A549 (cell line): ENCODE results near the gene MYO3A. TPM values are rescaled to one million over a fixed set of nuclear protein-coding genes. Genes with fewer than 3 reads are reported as not detected.
"Not testable (repeated sequence)": the region's sequence is repeated elsewhere in the genome, so short reads cannot be mapped to it uniquely, and the experiment has no call there.

ENCODE experiments used
- ATAC-seq, 2 experiments: fragments of 200-7000 bp in 1 of 2; fragments of >200 bp in 1 of 2; cut with Nextera tagmentation in 1 of 2; cut with Tn5 transposase in 1 of 2; 3 replicates each; pipeline versions ENCODE4 v1.8.0 to v1.9.1; 2018 to 2020; ENCODE audit warnings: mild to moderate bottlenecking in 1 of 2, moderate library complexity in 1 of 2
- CTCF ChIA-PET: fragments of 300-600 bp; sonication (Branson Sonifier 250); formaldehyde crosslinking; extraction: SDS; loops from one replicate; lab custom pipeline; 2021; ENCODE audit warnings: antibody characterized with exemption, inconsistent platforms; lab: Yijun Ruan, JAX
- POLR2A ChIA-PET: fragments of 350-600 bp; formaldehyde crosslinking; extraction: SDS; loops from one replicate; lab custom pipeline; 2021; ENCODE audit warnings: antibody characterized with exemption, inconsistent platforms; lab: Yijun Ruan, JAX
- DNase-seq, 2 experiments: peaks; one replicate each; pipeline versions ENCODE4 v3.0.0 to v3.0.0-alpha.2; 2011 to 2016; ENCODE audit warnings: low read depth in 1 of 2, low spot score in 1 of 2
- FAIRE-seq: peaks from 2 replicates; lab custom pipeline; 2011; peaks lifted over from hg19 to GRCh38; lab: Jason Lieb, UNC
- H3K27ac ChIP-seq, 2 experiments: fragments of >200 bp; sonication (Bioruptor Twin); formaldehyde crosslinking; 3 replicates each; pipeline ENCODE4 v1.5.1; 2016 to 2017
- H3K4me1 ChIP-seq: fragments of >200 bp; sonication (Bioruptor Twin); formaldehyde crosslinking; 3 replicates; pipeline ENCODE4 v1.6.1; 2016
- H3K4me2 ChIP-seq: fragments of >200 bp; sonication (Bioruptor Twin); formaldehyde crosslinking; 3 replicates; pipeline ENCODE4 v1.6.1; 2016
- H3K4me3 ChIP-seq: fragments of >200 bp; sonication (Bioruptor Twin); formaldehyde crosslinking; 3 replicates; pipeline ENCODE4 v1.5.1; 2016
- H3K9me3 ChIP-seq: fragments of >200 bp; sonication (Bioruptor Twin); formaldehyde crosslinking; 3 replicates; pipeline ENCODE4 v1.6.1; 2016
- BHLHE40 ChIP-seq: IDR thresholded peaks from 2 replicates; pipeline ENCODE4 v1.6.1; 2012; ENCODE audit warnings: low read depth, low read length, inconsistent platforms
- CBX8 ChIP-seq: fragments of 200-600 bp; sonication (generic); IDR thresholded peaks from 2 replicates; pipeline ENCODE4 v1.6.1; 2016
- CHD2 ChIP-seq: fragments of 150-350 bp; IDR thresholded peaks from 2 replicates; pipeline ENCODE4 v1.6.1; 2014; ENCODE audit warnings: low read length; ENCODE audit not compliant: partially characterized antibody
- CTCF ChIP-seq: fragments of >200 bp; sonication (Bioruptor Twin); formaldehyde crosslinking; IDR thresholded peaks from 3 replicates; pipeline ENCODE4 v1.5.1; 2016
- E2F6 ChIP-seq: IDR thresholded peaks from 2 replicates; pipeline ENCODE4 v1.6.1; 2012; ENCODE audit warnings: low read depth, borderline replicate concordance
- EHMT2 ChIP-seq: fragments of 200-600 bp; sonication (generic); IDR thresholded peaks from 2 replicates; pipeline ENCODE4 v1.6.1; 2016; ENCODE audit warnings: antibody characterized with exemption, low read depth, mild to moderate bottlenecking, moderate library complexity
- ELK1 ChIP-seq: fragments of 150-350 bp; IDR thresholded peaks from 2 replicates; pipeline ENCODE4 v1.6.1; 2014; ENCODE audit warnings: low read depth, mild to moderate bottlenecking, low read length
- ESRRA ChIP-seq: fragments of 150-350 bp; IDR thresholded peaks from 2 replicates; pipeline ENCODE4 v1.6.1; 2014; ENCODE audit warnings: mild to moderate bottlenecking, low read length, borderline replicate concordance
- FOSB ChIP-seq: fragments of 250-450 bp; sonication (Bioruptor Pico); IDR thresholded peaks from 2 replicates; pipeline ENCODE4 v1.5.0; 2020; ENCODE audit warnings: mild to moderate bottlenecking, moderate library complexity
- HDAC2 ChIP-seq: fragments of 200-600 bp; sonication (generic); IDR thresholded peaks from 2 replicates; pipeline ENCODE4 v1.6.1; 2016
- HMGXB4 ChIP-seq: fragments of 250-450 bp; sonication (Bioruptor Pico); IDR thresholded peaks from 2 replicates; pipeline ENCODE4 v1.5.0; 2021; ENCODE audit warnings: mild to moderate bottlenecking, moderate library complexity, borderline replicate concordance
- HOXA7 ChIP-seq: fragments of 250-450 bp; sonication (Bioruptor Pico); IDR thresholded peaks from 2 replicates; pipeline ENCODE4 v1.5.0; 2020; ENCODE audit warnings: mild to moderate bottlenecking, moderate library complexity
- HOXB13 ChIP-seq: fragments of 250-450 bp; sonication (Bioruptor Pico); IDR thresholded peaks from 2 replicates; pipeline ENCODE4 v1.5.0; 2020; ENCODE audit warnings: low read depth, mild to moderate bottlenecking, moderate library complexity
- HOXB5 ChIP-seq: fragments of 250-450 bp; sonication (Bioruptor Pico); IDR thresholded peaks from 2 replicates; pipeline ENCODE4 v1.5.0; 2020; ENCODE audit warnings: mild to moderate bottlenecking, moderate library complexity
- JUN ChIP-seq, 2 experiments: fragments of >200 bp; sonication (Bioruptor Twin); formaldehyde crosslinking; IDR thresholded peaks; 2 replicates in 1 of 2; 3 replicates in 1 of 2; pipeline ENCODE4 v1.6.1; 2016 to 2017
- MAFK ChIP-seq: fragments of 450-650 bp; IDR thresholded peaks from 2 replicates; pipeline ENCODE4 v1.6.1; 2014; ENCODE audit not compliant: partially characterized antibody
- MAX ChIP-seq: IDR thresholded peaks from 2 replicates; pipeline ENCODE4 v1.6.1; 2012
- MAZ ChIP-seq: fragments of 150-350 bp; IDR thresholded peaks from 2 replicates; pipeline ENCODE4 v1.6.1; 2014; ENCODE audit warnings: antibody characterized with exemption, low read depth, low read length, borderline replicate concordance
- NR3C1 ChIP-seq: fragments of >200 bp; sonication (Bioruptor Twin); formaldehyde crosslinking; IDR thresholded peaks from 3 replicates; pipeline ENCODE4 v1.6.1; 2017
- PHF8 ChIP-seq: fragments of 200-600 bp; sonication (generic); IDR thresholded peaks from 2 replicates; pipeline ENCODE4 v1.6.1; 2016; ENCODE audit warnings: low read depth, mild to moderate bottlenecking, antibody characterized with exemption, moderate library complexity, borderline replicate concordance
- POLR2AphosphoS2 ChIP-seq: conservative IDR thresholded peaks from 2 replicates; pipeline ENCODE4 v1.6.1; 2012; ENCODE audit warnings: low read length, improper control_type of control experiment, inconsistent platforms
- RAD21 ChIP-seq, 2 experiments: fragments of >200 bp in 1 of 2; sonication (Bioruptor Twin) in 1 of 2; formaldehyde crosslinking in 1 of 2; IDR thresholded peaks in 1 of 2; conservative IDR thresholded peaks in 1 of 2; 2 replicates in 1 of 2; 3 replicates in 1 of 2; pipeline ENCODE4 v1.6.1; 2012 to 2018; ENCODE audit warnings: inconsistent platforms in 1 of 2
- SMC3 ChIP-seq: fragments of >200 bp; sonication (Bioruptor Twin); formaldehyde crosslinking; IDR thresholded peaks from 3 replicates; pipeline ENCODE4 v1.6.1; 2018; ENCODE audit warnings: inconsistent platforms
- TP53 ChIP-seq: fragments of 250-450 bp; sonication (Bioruptor Pico); IDR thresholded peaks from 2 replicates; pipeline ENCODE4 v1.5.0; 2021; ENCODE audit warnings: mild to moderate bottlenecking, moderate library complexity
- ZC3H11A ChIP-seq: fragments of 450-650 bp; IDR thresholded peaks from 2 replicates; pipeline ENCODE4 v1.6.1; 2014; ENCODE audit warnings: antibody characterized with exemption, mild to moderate bottlenecking
- ZFP36 ChIP-seq: fragments of 450-650 bp; IDR thresholded peaks from 2 replicates; pipeline ENCODE4 v1.6.1; 2014; ENCODE audit warnings: borderline replicate concordance; ENCODE audit not compliant: partially characterized antibody
- WGBS: methylation state at CpG from one replicate; pipeline ENCODE4 v1.1.6; 2017; ENCODE audit errors: missing lambda C conversion rate; 5-methylcytosine and 5-hydroxymethylcytosine counted together
- polyA plus RNA-seq, 4 experiments: library from polyadenylated mRNA; depleted of rRNA in 3 of 4; stranded (reverse); fragments of >200 nt; fragmentation: RNase III in 1 of 4; extraction: RNeasy Plus Mini Kit Qiagen cat#74134 plus additional on column Dnase treatment in 1 of 4; gene quantifications; 2 replicates in 3 of 4; 3 replicates in 1 of 4; pipeline ENCODE4 v1.2.3, GENCODE V29; 2011 to 2017

The MYO3A gene
- polyA plus RNA-seq, 2 of the 4 experiments (the other 2 are of a cell fraction) = not detected

GRCh38 chr10:26097549-26097948 is 163.5 kb downstream of the MYO3A start:
- H3K9me3 ChIP-seq, H3K4me1 ChIP-seq, POLR2A ChIA-PET, CTCF ChIA-PET, H3K4me2 ChIP-seq, ATAC-seq, H3K27ac ChIP-seq, DNase-seq, FAIRE-seq, H3K4me3 ChIP-seq: not testable (repeated sequence)
- WGBS = 0% methylated on average over 1 of the region's 1 CpG

- no peak overlapping the region for H3K4me2 ChIP-seq
- FAIRE-seq (no peak), DNase-seq (no peak), ATAC-seq (no peak)
- H3K9me3 ChIP-seq = no peaks in the 10 kb centered on the region
- POLR2A ChIA-PET = no interaction called here
- TF ChIP-seq SMC3 (no peak), POLR2AphosphoS2 (no peak), HOXB13 (CRISPR knock-in tag) (no peak), ESRRA (no peak), ZFP36 (no peak), BHLHE40 (no peak), MAZ (no peak), HOXA7 (CRISPR knock-in tag) (no peak), HDAC2 (no peak), JUN (IDR thresholded peaks at IDR 0.05) (no peak), HMGXB4 (CRISPR knock-in tag) (no peak), PHF8 (no peak), HOXB5 (CRISPR knock-in tag) (no peak), E2F6 (no peak), MAFK (no peak), ZC3H11A (no peak), EHMT2 (no peak), CBX8 (no peak), NR3C1 (no peak), MAX (no peak)
- no peak overlapping the region for H3K27ac ChIP-seq
- no peak overlapping the region for H3K4me3 ChIP-seq
- WGBS = 4% methylated on average over 3 of the region's 3 CpGs
- CTCF ChIA-PET = no interaction called here
- no peaks in the 10 kb centered on the region for H3K4me1 ChIP-seq
Measured at GRCh38 chr10:26112532-26112931, 178.5 kb downstream of the MYO3A start.

GRCh38 chr10:26138613-26139012 is 204.6 kb downstream of the MYO3A start:
- TF ChIP-seq CHD2 = no peak
- no peak for TF ChIP-seq TP53 (CRISPR knock-in tag)
- TF ChIP-seq PHF8 = no peak
- TF ChIP-seq FOSB = no peak
- no peak for TF ChIP-seq EHMT2
- no peak for TF ChIP-seq ELK1
- TF ChIP-seq RAD21 (conservative IDR thresholded peaks at IDR 0.05 in 1 of 2, IDR thresholded peaks at IDR 0.05 in 1 of 2) = no peak
- TF ChIP-seq CTCF = no peak
- no peak for TF ChIP-seq MAZ
- TF ChIP-seq, all 56 proteins: peak for 0
- H3K27ac ChIP-seq = no peak overlapping the region
- H3K4me2 ChIP-seq = no peak overlapping the region
- H3K4me1 ChIP-seq = no peaks in the 10 kb centered on the region
- 0% methylated on average over 3 of the region's 3 CpGs for WGBS
- POLR2A ChIA-PET = no interaction called here
- no peaks in the 10 kb centered on the region for H3K9me3 ChIP-seq
- no peak overlapping the region for H3K4me3 ChIP-seq
- no peak for FAIRE-seq
- CTCF ChIA-PET = interaction anchor here (0.5 kb wide), 1 partner anchor 52 kb away, joined by 3 read pairs; no protein-coding TSS in a partner anchor
- ATAC-seq = no peak
- DNase-seq = no peak
